GM21360 (cell line): ENCODE data around the gene TAAR1.
A peak's percentile ranks its signal among the peaks of the same experiment; 100 is the strongest.

Experiments
- ATAC-seq: cut with Tn5 transposase; IDR thresholded peaks from one replicate; pipeline ENCODE4 v1.9.1; 2021; ENCODE audit warnings: mild to moderate bottlenecking, moderate library complexity; ENCODE audit not compliant: unreplicated experiment

The TAAR1 gene

DNA sequence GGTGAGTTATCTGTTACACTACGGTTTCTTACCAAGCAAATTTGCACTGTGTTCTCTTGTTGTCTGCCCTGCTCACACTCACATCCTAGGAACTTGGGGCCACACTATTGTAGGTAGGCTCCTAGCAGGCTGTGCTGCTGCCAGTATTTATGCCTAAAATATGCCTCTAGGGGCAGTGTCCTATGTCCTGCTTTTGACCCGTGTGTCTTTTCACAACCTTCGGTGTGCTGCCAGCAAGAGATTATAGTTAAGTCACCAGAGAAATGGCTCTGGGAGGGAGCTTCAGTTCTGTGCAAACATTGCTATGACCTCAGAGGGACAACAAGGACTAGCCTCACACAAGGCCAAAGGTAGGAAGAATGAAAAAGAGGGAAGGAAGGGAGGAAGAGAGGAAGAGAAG lies 60.5 kb downstream of the TAAR1 start:
- ATAC-seq, result peak; percentile 79

- no peak for ATAC-seq
Measured at GRCh38 chr6:132596201-132596600, 62.8 kb downstream of the TAAR1 start.
